CD4-positive, alpha-beta T cell (primary cell): ENCODE results near the gene TUBA8. TPM values are rescaled to one million over a fixed set of nuclear protein-coding genes. Genes with fewer than 3 reads are reported as not detected.

Experiments used
- ATAC-seq: fragments of 200-7000 bp; cut with Tn5 transposase; one replicate; pipeline ENCODE4 v1.10.0; 2022; ENCODE audit warnings: mild to moderate bottlenecking; ENCODE audit not compliant: poor library complexity
- CTCF ChIA-PET: fragments of 350-600 bp; sonication (Branson Sonifier 250); formaldehyde crosslinking; loops from one replicate; lab custom pipeline; 2021; ENCODE audit warnings: antibody characterized with exemption, inconsistent platforms; lab: Charles Lee
- POLR2A ChIA-PET: fragments of 350-600 bp; sonication (Branson Sonifier 250); formaldehyde crosslinking; loops from one replicate; lab custom pipeline; 2021; ENCODE audit warnings: antibody characterized with exemption, inconsistent platforms; lab: Charles Lee
- DNase-seq, 14 experiments: peaks; one replicate each; pipeline ENCODE4 v3.0.0-alpha.2; 2013 to 2020; ENCODE audit warnings: mixed read lengths in 2 of 14
- H3K27ac ChIP-seq, 2 donors: one replicate each; pipeline versions ENCODE4 v1.5.1 to v1.7.0; 2013; ENCODE audit warnings: low read length in 2 of 2, low read depth in 1 of 2, mild to moderate bottlenecking in 1 of 2
- H3K27me3 ChIP-seq, 2 experiments: 1 replicate in 1 of 2; 2 replicates in 1 of 2; pipeline versions ENCODE4 v1.6.1 to v1.7.0; 2013; ENCODE audit warnings: low read length in 2 of 2, control low read depth in 1 of 2, mild to moderate bottlenecking in 1 of 2, moderate library complexity in 1 of 2; ENCODE audit not compliant: insufficient read depth in 2 of 2, control insufficient read depth in 1 of 2
- H3K36me3 ChIP-seq: one replicate; pipeline ENCODE4 v1.6.1; 2013; ENCODE audit warnings: low read length, control low read depth; ENCODE audit not compliant: insufficient read depth
- H3K4me1 ChIP-seq: one replicate; pipeline ENCODE4 v1.6.1; 2013; ENCODE audit warnings: low read length, control low read depth; ENCODE audit not compliant: insufficient read depth
- H3K4me3 ChIP-seq: one replicate; pipeline ENCODE4 v1.5.1; 2013; ENCODE audit warnings: mild to moderate bottlenecking, low read length, moderate library complexity
- H3K9me3 ChIP-seq, 2 experiments: 1 replicate in 1 of 2; 2 replicates in 1 of 2; pipeline versions ENCODE4 v1.6.1 to v1.7.0; 2013; ENCODE audit warnings: low read length in 2 of 2, mild to moderate bottlenecking in 2 of 2, control low read depth in 1 of 2, moderate library complexity in 1 of 2; ENCODE audit not compliant: control insufficient read depth in 1 of 2, insufficient read depth in 1 of 2
- H3K27ac Mint-ChIP-seq: one replicate; pipeline ENCODE4 v1.8.0; 2020; ENCODE audit warnings: mixed read lengths
- H3K27me3 Mint-ChIP-seq: one replicate; pipeline ENCODE4 v1.8.0; 2021; ENCODE audit warnings: mixed read lengths
- H3K36me3 Mint-ChIP-seq: one replicate; pipeline ENCODE4 v1.8.0; 2021; ENCODE audit warnings: low read depth, mixed read lengths
- H3K4me1 Mint-ChIP-seq: one replicate; pipeline ENCODE4 v1.8.0; 2021; ENCODE audit warnings: low read depth, mixed read lengths
- H3K4me3 Mint-ChIP-seq: one replicate; pipeline ENCODE4 v1.8.0; 2020; ENCODE audit warnings: mild to moderate bottlenecking, mixed read lengths
- H3K9me3 Mint-ChIP-seq: one replicate; pipeline ENCODE4 v1.8.0; 2020; ENCODE audit warnings: mixed read lengths
- CTCF ChIP-seq: fragments of 200-600 bp; IDR thresholded peaks from one replicate; pipeline ENCODE4 v1.8.0; 2022; ENCODE audit warnings: antibody characterized with exemption, mild to moderate bottlenecking
- intact Hi-C, 2 experiments: fragments of 100-400 bp; cut with DNase I in 1 of 2; cut with micrococcal nuclease in 1 of 2; formaldehyde crosslinking; loops; one replicate each; pipeline versions ENCODE4 v1.15.1 to v1.9.0; 2023 to 2025; cut with DNase I, micrococcal nuclease
- total RNA-seq, 174 experiments: library from RNA in 2 of 174; stranded (reverse) in 2 of 174; gene quantifications; one replicate each; pipeline ENCODE4 v1.2.3 and lab custom pipeline; 2021 to 2026

The TUBA8 gene
- total RNA-seq, 2 experiments from 2014 or later = 0.47 to 1.1 TPM

GRCh38 chr22:18096823-18097222 lies 13.8 kb upstream of the TUBA8 start:
- peaks cover 7% of the 10 kb centered on the region for H3K4me1 ChIP-seq
- no peak for TF ChIP-seq CTCF
- H3K4me1 Mint-ChIP-seq = peaks cover 5% of the 10 kb centered on the region
- no peaks in the 10 kb centered on the region for H3K9me3 ChIP-seq
- ATAC-seq = no peak
- H3K27ac ChIP-seq = no peak overlapping the region
- peaks cover 61% of the 10 kb centered on the region for H3K36me3 Mint-ChIP-seq
- no peaks in the 10 kb centered on the region for H3K27me3 Mint-ChIP-seq
- H3K9me3 Mint-ChIP-seq = no peaks in the 10 kb centered on the region
- H3K4me3 Mint-ChIP-seq = no peak overlapping the region
- H3K4me3 ChIP-seq = no peak overlapping the region
- ChIA-PET CTCF (no interaction called here), POLR2A (no interaction called here)
- H3K27me3 ChIP-seq = peaks cover 0 to 2% of the 10 kb centered on the region in 2 experiments
- DNase-seq = no peak
- intact Hi-C loops = no loop called here
- H3K36me3 ChIP-seq = peaks cover 16% of the 10 kb centered on the region
- H3K27ac Mint-ChIP-seq = no peak overlapping the region

- peaks cover 68% of the 10 kb centered on the region for H3K36me3 Mint-ChIP-seq
- Histone ChIP-seq H3K36me3 (peaks cover 14% of the 10 kb centered on the region), H3K27ac (no peak overlapping the region), H3K4me3 (no peak overlapping the region), H3K27me3 (peaks cover 4 to 5% of the 10 kb centered on the region in 2 experiments), H3K9me3 (peaks cover 0 to 1% of the 10 kb centered on the region in 2 experiments), H3K4me1 (no peaks in the 10 kb centered on the region)
- DNase-seq (no peak), ATAC-seq (no peak)
- no peaks in the 10 kb centered on the region for H3K9me3 Mint-ChIP-seq
- no peak overlapping the region for H3K4me3 Mint-ChIP-seq
- CTCF ChIA-PET = no interaction called here
- POLR2A ChIA-PET = no interaction called here
- TF ChIP-seq CTCF = no peak
- intact Hi-C loops = no loop called here
- no peaks in the 10 kb centered on the region for H3K4me1 Mint-ChIP-seq
- peaks cover 18% of the 10 kb centered on the region for H3K27me3 Mint-ChIP-seq
- no peak overlapping the region for H3K27ac Mint-ChIP-seq
These were observed 9.8 kb upstream of the TUBA8 start for GRCh38 chr22:18100781-18101180.

- Histone ChIP-seq H3K27me3 (peaks cover 8 to 9% of the 10 kb centered on the region in 2 experiments), H3K36me3 (peaks cover 14% of the 10 kb centered on the region), H3K27ac (no peak overlapping the region), H3K4me1 (no peaks in the 10 kb centered on the region), H3K4me3 (no peak overlapping the region), H3K9me3 (peaks cover 0 to 6% of the 10 kb centered on the region in 2 experiments)
- no peak overlapping the region for H3K27ac Mint-ChIP-seq
- H3K4me3 Mint-ChIP-seq = no peak overlapping the region
- ATAC-seq (no peak), DNase-seq (no peak)
- CTCF ChIA-PET = no interaction called here
- H3K36me3 Mint-ChIP-seq = peaks cover 63% of the 10 kb centered on the region
- H3K9me3 Mint-ChIP-seq = no peaks in the 10 kb centered on the region
- H3K4me1 Mint-ChIP-seq = no peaks in the 10 kb centered on the region
- intact Hi-C loops = no loop called here
- no peak for TF ChIP-seq CTCF
- peaks cover 22% of the 10 kb centered on the region for H3K27me3 Mint-ChIP-seq
- POLR2A ChIA-PET = no interaction called here
These were observed 9.1 kb upstream of the TUBA8 start for GRCh38 chr22:18101536-18101935.
